GM06990 (cell line): ENCODE data around the gene PLEKHN1.
"Not testable (repeated sequence)": the region's sequence is repeated elsewhere in the genome, so short reads cannot be mapped to it uniquely, and the experiment has no call there.

Experiments
- DNase-seq: peaks from one replicate; pipeline ENCODE4 v3.0.0-alpha.2; 2011; ENCODE audit not compliant: insufficient read length; ENCODE audit errors: extremely low read depth
- H3K27me3 ChIP-seq: replicated peaks from 2 replicates; pipeline ENCODE4 v1.6.0; 2011; ENCODE audit warnings: low read length; ENCODE audit not compliant: control insufficient read depth, insufficient read depth
- H3K36me3 ChIP-seq: 2 replicates; pipeline ENCODE4 v1.5.1; 2011; ENCODE audit warnings: low read length; ENCODE audit not compliant: control insufficient read depth, insufficient read depth
- H3K4me3 ChIP-seq: replicated peaks from 2 replicates; pipeline ENCODE4 v1.5.1; 2011; ENCODE audit warnings: low read depth, mild to moderate bottlenecking, control low read depth, low read length
- TF ChIP-seq, protein P1 (sequence below): IDR thresholded peaks from 2 replicates; pipeline ENCODE4 v1.5.1; 2011; ENCODE audit warnings: low read length, control low read depth, mild to moderate bottlenecking, inconsistent platforms; ENCODE audit not compliant: insufficient read depth, poor library complexity, severe bottlenecking

The PLEKHN1 gene

DNA sequence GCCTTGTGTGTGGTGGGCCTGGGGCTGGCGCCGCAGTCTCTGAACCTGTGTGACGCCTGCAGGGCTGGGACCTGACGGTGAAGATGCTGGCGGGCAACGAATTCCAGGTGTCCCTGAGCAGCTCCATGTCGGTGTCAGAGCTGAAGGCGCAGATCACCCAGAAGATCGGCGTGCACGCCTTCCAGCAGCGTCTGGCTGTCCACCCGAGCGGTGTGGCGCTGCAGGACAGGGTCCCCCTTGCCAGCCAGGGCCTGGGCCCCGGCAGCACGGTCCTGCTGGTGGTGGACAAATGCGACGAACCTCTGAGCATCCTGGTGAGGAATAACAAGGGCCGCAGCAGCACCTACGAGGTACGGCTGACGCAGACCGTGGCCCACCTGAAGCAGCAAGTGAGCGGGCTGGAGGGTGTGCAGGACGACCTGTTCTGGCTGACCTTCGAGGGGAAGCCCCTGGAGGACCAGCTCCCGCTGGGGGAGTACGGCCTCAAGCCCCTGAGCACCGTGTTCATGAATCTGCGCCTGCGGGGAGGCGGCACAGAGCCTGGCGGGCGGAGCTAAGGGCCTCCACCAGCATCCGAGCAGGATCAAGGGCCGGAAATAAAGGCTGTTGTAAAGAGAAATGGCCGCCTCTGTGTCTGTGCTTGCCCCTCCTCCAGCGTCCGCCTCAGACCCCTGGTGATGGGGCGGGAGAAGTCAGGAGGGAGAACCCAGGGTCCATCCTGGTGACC lies 47.8 kb downstream of the PLEKHN1 start:
- Histone ChIP-seq H3K36me3 (no peaks in the 10 kb centered on the region), H3K4me3 (peak overlapping the region; percentile 74), H3K27me3 (no peaks in the 10 kb centered on the region)
- TF ChIP-seq, protein P1, sequence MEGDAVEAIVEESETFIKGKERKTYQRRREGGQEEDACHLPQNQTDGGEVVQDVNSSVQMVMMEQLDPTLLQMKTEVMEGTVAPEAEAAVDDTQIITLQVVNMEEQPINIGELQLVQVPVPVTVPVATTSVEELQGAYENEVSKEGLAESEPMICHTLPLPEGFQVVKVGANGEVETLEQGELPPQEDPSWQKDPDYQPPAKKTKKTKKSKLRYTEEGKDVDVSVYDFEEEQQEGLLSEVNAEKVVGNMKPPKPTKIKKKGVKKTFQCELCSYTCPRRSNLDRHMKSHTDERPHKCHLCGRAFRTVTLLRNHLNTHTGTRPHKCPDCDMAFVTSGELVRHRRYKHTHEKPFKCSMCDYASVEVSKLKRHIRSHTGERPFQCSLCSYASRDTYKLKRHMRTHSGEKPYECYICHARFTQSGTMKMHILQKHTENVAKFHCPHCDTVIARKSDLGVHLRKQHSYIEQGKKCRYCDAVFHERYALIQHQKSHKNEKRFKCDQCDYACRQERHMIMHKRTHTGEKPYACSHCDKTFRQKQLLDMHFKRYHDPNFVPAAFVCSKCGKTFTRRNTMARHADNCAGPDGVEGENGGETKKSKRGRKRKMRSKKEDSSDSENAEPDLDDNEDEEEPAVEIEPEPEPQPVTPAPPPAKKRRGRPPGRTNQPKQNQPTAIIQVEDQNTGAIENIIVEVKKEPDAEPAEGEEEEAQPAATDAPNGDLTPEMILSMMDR: no peak
- DNase-seq: no peak

DNA sequence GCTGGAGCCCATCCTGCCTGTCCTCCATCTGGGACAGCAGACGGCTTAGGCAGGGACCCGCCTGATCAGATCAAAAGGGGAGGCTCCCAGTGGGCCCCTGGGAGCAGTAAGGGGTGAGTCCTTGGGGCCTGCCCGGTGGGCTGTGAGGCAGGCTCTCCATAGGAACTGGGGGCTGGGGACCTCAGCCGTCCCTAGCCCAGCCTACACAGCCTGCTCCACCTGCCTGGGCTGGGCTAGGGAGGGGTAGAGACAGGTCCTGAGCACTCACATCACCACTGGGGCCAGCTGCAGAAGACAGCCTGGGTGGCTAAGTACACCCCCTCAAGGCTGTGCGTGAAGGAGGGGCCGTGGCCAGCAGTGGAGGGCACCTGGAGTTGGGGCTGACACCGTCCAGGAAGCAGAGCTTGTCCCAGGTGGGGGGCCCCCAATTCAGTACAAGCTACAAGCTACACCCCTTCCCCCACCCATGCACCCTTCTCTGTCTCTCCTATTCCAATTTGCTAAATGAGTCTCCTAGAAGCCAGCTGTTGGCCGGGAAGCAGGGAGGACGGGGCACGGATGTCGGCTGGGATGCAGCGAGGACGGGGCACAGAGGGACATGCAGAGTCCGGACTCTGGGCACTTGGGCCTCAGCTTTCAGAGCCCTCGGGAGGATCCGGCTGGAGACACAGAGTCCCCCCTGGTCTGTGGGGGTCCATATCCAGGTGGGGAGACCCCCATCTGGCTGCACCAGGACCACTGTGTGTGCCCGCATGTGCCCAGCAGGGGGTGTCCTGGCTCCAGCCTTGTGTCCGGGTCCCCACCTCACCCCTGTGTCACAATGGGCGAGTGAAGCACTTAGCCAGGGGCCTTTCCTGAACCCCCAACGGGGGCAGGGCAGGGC lies 48.8 kb downstream of the PLEKHN1 start:
- Histone ChIP-seq H3K27me3 (no peaks in the 10 kb centered on the region), H3K4me3 (peak overlapping the region; percentile 74), H3K36me3 (no peaks in the 10 kb centered on the region)
- TF ChIP-seq, protein P1: peak; percentile 57
- no peak for DNase-seq

DNA sequence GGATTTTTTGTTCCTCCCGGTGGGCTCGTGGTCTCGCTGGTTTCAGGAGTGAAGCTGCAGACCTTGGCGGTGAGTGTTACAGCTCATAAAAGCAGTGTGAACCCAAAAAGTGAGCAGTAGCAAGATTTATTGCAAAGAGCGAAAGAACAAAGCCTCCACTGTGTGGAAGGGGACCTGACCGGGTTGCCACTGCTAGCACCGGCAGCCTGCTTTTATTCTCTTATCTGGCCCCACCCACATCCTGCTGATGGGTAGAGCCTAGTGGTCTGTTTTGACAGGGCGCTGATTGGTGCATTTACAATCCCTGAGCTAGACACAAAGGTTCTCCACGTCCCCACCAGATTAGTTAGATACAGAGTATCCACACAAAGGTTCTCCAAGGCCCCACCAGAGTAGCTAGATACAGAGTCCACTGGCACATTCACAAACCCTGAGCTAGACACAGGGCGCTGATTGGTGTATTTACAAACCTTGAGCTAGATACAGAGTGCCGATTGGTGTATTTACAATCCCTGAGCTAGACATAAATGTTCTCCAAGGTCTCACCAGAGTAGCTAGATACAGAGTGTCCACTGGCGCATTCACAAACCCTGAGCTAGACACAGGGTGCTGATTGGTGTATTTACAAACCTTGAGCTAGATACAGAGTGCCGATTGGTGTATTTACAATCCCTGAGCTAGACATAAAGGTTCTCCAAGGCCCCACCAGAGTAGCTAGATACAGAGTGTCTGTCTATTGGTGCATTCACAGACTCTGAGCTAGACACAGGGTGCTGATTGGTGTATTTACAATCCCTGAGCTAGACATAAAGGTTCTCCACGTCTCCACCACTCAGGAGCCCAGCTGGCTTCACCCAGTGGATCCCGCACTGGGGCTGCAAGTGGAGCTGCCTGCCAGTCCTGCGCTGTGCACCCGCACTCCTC lies 51.4 kb downstream of the PLEKHN1 start:
- not testable (repeated sequence) for H3K36me3 ChIP-seq, H3K4me3 ChIP-seq, DNase-seq, H3K27me3 ChIP-seq

DNA sequence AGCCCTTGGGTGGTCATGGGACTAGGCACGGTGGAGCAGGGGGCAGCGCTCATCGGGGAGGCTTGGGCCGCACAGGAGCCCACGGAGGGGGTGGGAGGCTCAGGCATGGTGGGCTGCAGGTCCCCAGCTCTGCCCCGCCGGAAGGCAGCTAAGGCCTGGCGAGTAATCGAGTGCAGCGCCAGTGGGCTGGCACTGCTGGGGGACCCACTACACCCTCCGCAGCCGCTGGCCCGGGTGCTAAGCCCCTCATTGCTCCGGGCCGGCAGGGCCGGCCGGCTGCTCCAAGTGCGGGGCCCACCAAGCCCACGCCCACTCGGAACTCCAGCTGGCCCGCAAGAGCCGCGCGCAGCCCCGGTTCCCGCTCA lies 52.0 kb downstream of the PLEKHN1 start:
- DNase-seq, H3K36me3 ChIP-seq, H3K4me3 ChIP-seq, H3K27me3 ChIP-seq: not testable (repeated sequence)

DNA sequence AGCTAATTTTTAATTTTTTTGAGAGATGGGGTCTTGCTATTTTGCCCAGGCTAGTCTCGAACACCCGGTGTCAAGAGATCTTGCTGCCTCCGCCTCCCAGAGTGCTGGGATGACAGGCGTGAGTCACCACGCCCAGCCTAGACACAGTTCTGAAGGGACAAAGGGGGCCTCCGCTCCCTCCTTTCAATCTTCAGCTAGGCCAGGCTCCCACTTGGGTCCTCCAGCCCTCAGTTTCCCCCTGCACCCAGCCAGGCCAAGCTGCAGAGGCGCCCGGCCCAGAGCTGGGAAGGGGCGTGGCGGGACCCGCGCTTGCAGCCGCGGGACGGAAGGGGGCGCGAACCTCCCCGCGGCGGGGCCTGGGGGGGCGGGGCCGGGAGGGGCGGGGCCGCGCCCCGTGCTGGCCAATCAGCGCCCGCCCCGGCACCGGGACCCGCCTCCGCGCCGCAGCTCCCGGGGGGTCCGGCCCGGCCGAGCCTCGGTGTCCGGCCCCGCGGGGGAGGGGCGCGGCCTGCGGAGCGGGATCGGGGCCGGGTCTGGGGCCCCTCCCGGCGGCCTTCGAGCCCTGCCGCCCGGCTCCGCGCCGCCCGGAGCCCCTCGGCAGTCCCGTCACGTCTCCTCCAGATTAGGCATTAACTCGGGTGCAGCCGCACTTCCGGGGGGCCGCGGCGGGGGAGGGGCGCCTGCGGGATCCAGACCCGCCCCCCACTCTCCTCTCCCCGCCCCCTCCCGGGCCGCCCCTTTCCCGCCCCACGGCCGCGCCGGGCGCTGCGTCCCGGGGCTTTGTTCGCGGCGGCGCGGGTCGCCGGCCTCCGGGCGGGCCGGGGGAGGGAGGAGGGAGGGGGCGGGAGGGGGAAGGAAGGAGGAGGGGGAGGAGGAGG lies 53.1 kb downstream of the PLEKHN1 start:
- TF ChIP-seq, protein P1: peak; percentile 59
- Histone ChIP-seq H3K27me3 (no peaks in the 10 kb centered on the region), H3K36me3 (no peaks in the 10 kb centered on the region), H3K4me3 (peak overlapping the region; percentile 58)
- peak; percentile 83 for DNase-seq

DNA sequence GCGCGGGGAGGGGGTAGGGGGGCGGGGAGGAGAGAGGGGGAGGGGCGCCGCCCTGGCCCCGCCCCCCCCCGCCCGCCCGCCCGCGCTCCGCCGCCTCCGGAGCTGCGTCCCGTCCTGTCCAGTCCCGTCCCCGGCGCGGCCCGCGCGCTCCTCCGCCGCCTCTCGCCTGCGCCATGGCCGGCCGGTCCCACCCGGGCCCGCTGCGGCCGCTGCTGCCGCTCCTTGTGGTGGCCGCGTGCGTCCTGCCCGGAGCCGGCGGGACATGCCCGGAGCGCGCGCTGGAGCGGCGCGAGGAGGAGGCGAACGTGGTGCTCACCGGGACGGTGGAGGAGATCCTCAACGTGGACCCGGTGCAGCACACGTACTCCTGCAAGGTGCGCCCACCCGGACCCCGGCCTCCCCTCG lies 53.7 kb downstream of the PLEKHN1 start, which contains the start of gene AGRN:
Gene AGRN (plus strand): TSS at position 121 of the 405 bp plus-strand sequence. CDS start 53 bp downstream, at position 174.
- TF ChIP-seq, protein P1: no peak
- DNase-seq: no peak
- Histone ChIP-seq H3K36me3 (no peaks in the 10 kb centered on the region), H3K27me3 (no peaks in the 10 kb centered on the region), H3K4me3 (peak within 1 kb of the TSS; percentile 71)
